Measurements from ENCODE around the gene APEX1. TPM values are rescaled to one million over a fixed set of nuclear protein-coding genes. Genes with fewer than 3 reads are reported as not detected.
A peak's percentile ranks its signal among the peaks of the same experiment; 100 is the strongest.

The APEX1 gene
- total RNA-seq, 1 experiment from 2014 or later: 324 TPM

- no peaks in the 10 kb centered on the region for H3K36me3 Mint-ChIP-seq
- H3K27me3 Mint-ChIP-seq (ENCODE audit: low read depth): no peaks in the 10 kb centered on the region; the same call in 1 of the 2 replicates
- peak; percentile 63 for ATAC-seq
- peak; percentile 14 for DNase-seq (ENCODE audit: low spot score)
- ChIA-PET CTCF (interaction anchor here (1.0 to 5.8 kb wide), 5 partner anchors 10 to 127 kb away, joined by 3 to 64 read pairs (median 4); no protein-coding TSS in a partner anchor), POLR2A (interaction anchor here (0.6 kb wide), 1 partner anchor 30 kb away, joined by 3 read pairs; the partner anchor contains the start of gene APEX1)
- TF ChIP-seq MAX (CRISPR knock-in tag; IDR thresholded peaks at IDR 0.05) (peak; percentile 67; the same call in 1 of the 2 replicates), RELA (CRISPR knock-in tag; IDR thresholded peaks at IDR 0.05; ENCODE audit: borderline replicate concordance) (no peak), USF1 (CRISPR knock-in tag; IDR thresholded peaks at IDR 0.05) (peak; percentile 44; the same call in 1 of the 2 replicates)
- TF ChIP-seq, protein P1, sequence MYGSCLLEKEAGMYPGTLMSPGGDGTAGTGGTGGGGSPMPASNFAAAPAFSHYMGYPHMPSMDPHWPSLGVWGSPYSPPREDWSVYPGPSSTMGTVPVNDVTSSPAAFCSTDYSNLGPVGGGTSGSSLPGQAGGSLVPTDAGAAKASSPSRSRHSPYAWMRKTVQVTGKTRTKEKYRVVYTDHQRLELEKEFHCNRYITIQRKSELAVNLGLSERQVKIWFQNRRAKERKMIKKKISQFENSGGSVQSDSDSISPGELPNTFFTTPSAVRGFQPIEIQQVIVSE (CRISPR knock-in tag; IDR thresholded peaks at IDR 0.05; ENCODE audit: borderline replicate concordance): no peak
- TF ChIP-seq, protein P2, sequence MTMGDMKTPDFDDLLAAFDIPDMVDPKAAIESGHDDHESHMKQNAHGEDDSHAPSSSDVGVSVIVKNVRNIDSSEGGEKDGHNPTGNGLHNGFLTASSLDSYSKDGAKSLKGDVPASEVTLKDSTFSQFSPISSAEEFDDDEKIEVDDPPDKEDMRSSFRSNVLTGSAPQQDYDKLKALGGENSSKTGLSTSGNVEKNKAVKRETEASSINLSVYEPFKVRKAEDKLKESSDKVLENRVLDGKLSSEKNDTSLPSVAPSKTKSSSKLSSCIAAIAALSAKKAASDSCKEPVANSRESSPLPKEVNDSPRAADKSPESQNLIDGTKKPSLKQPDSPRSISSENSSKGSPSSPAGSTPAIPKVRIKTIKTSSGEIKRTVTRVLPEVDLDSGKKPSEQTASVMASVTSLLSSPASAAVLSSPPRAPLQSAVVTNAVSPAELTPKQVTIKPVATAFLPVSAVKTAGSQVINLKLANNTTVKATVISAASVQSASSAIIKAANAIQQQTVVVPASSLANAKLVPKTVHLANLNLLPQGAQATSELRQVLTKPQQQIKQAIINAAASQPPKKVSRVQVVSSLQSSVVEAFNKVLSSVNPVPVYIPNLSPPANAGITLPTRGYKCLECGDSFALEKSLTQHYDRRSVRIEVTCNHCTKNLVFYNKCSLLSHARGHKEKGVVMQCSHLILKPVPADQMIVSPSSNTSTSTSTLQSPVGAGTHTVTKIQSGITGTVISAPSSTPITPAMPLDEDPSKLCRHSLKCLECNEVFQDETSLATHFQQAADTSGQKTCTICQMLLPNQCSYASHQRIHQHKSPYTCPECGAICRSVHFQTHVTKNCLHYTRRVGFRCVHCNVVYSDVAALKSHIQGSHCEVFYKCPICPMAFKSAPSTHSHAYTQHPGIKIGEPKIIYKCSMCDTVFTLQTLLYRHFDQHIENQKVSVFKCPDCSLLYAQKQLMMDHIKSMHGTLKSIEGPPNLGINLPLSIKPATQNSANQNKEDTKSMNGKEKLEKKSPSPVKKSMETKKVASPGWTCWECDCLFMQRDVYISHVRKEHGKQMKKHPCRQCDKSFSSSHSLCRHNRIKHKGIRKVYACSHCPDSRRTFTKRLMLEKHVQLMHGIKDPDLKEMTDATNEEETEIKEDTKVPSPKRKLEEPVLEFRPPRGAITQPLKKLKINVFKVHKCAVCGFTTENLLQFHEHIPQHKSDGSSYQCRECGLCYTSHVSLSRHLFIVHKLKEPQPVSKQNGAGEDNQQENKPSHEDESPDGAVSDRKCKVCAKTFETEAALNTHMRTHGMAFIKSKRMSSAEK (CRISPR knock-in tag; IDR thresholded peaks at IDR 0.05; ENCODE audit: borderline replicate concordance): 0 out of 2 replicates have a peak, but pooled peaks have one; percentile 31
- H3K4me1 Mint-ChIP-seq: peaks cover 55% of the 10 kb centered on the region
- no peak overlapping the region for H3K27ac Mint-ChIP-seq
- no peak overlapping the region for H3K4me3 Mint-ChIP-seq
- peaks cover 6% of the 10 kb centered on the region; the same call in 1 of the 2 replicates for H3K9me3 Mint-ChIP-seq
Observed at GRCh38 chr14:20485900-20486299, 30.9 kb downstream of the APEX1 start.

DNA sequence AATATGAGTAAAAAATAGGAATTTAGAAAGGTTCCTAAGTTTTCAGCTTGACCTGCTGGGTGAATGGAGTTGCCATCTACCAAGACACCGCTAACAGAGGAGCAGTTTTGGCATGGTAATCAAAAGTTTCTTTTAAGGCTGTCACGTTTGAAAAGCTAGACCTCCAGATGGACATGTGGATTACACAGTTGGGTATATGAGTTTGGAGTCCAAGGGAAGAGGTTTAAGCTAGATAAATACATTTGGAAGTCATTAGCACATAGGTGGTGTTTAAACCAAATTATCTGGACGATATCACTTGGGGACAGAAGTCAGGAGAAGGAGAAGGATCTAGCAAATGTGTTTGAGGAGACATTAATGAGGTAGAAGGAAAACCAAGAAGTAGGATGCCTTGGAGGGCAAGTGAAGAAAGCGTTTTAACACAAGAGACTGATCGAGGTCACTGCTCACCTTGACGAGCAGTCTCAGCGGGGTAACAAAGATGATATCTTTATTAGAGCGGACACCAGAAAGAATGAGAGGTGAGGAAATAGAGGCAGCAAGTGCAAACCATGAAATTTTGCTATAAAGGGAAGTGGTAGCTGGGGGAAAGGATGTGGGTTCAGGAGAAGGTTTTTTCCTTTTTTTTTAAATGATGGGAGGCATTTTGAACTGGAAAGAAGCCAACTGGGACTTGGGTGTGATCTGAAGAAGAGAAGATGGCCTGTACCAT, 31.8 kb downstream of the APEX1 start:
- TF ChIP-seq MYBL2 (CRISPR knock-in tag; IDR thresholded peaks at IDR 0.05) (no peak), SMAD3 (CRISPR knock-in tag; IDR thresholded peaks at IDR 0.05; ENCODE audit: borderline replicate concordance) (no peak), ZSCAN18 (CRISPR knock-in tag; IDR thresholded peaks at IDR 0.05) (no peak), SP1 (CRISPR knock-in tag; conservative IDR thresholded peaks at IDR 0.05) (no peak)
- Mint-ChIP-seq H3K9me3 (peaks cover 6% of the 10 kb centered on the region; the same call in 1 of the 2 replicates), H3K27me3 (ENCODE audit: low read depth) (no peaks in the 10 kb centered on the region; the same call in 1 of the 2 replicates), H3K4me1 (peaks cover 50% of the 10 kb centered on the region), H3K27ac (no peak overlapping the region), H3K4me3 (no peak overlapping the region), H3K36me3 (no peaks in the 10 kb centered on the region)
- no peak for DNase-seq (ENCODE audit: low spot score)
- no peak for ATAC-seq
- CTCF ChIA-PET: interaction anchor here (0.8 to 5.8 kb wide), 12 partner anchors 11 to 126 kb away, joined by 3 to 64 read pairs (median 4); partner anchors contain the start of genes PIP4P1 and RNASE11
- POLR2A ChIA-PET: interaction anchor here (0.5 kb wide), 1 partner anchor 64 kb away, joined by 3 read pairs; no protein-coding TSS in a partner anchor

GRCh38 chr14:20487396-20487725, 32.3 kb downstream of the APEX1 start:
- Mint-ChIP-seq H3K27me3 (ENCODE audit: low read depth) (no peaks in the 10 kb centered on the region; the same call in 1 of the 2 replicates), H3K36me3 (no peaks in the 10 kb centered on the region), H3K4me1 (peaks cover 45% of the 10 kb centered on the region), H3K9me3 (peaks cover 6% of the 10 kb centered on the region; the same call in 1 of the 2 replicates), H3K27ac (no peak overlapping the region), H3K4me3 (no peak overlapping the region)
- DNase-seq (ENCODE audit: low spot score): no peak
- ChIA-PET POLR2A (no interaction called here), CTCF (interaction anchor here (0.8 to 5.8 kb wide), 10 partner anchors 11 to 121 kb away, joined by 3 to 64 read pairs (median 6); partner anchors contain the start of genes PIP4P1 and RNASE11)
- TF ChIP-seq TEAD1 (CRISPR knock-in tag; IDR thresholded peaks at IDR 0.05) (no peak), FOXJ3 (CRISPR knock-in tag; IDR thresholded peaks at IDR 0.05; ENCODE audit: borderline replicate concordance) (no peak)
- ATAC-seq: peak; percentile 55; the same call in 1 of the 2 replicates
